Activated naive CD4-positive, alpha-beta T cell treated with anti-CD3 and anti-CD28 coated beads, Interleukin-2, amount 10 ng/mL, durations not matched to agents 5 hours and 36 hours (primary cell): Measurements from ENCODE around the gene KLHL24. TPM values are rescaled to one million over a fixed set of nuclear protein-coding genes. Genes with fewer than 3 reads are reported as not detected.

Experiments
- total RNA-seq, 2 experiments: library from RNA; stranded (reverse); gene quantifications; one replicate each; pipeline ENCODE4 v1.2.3, GENCODE V29; 2021

KLHL24 gene
- 10 to 100 TPM; 34.7 to 35.9 TPM for total RNA-seq

GRCh38 chr3:183635431-183636220 is at the start of gene KLHL24:
KLHL24 (plus strand) TSS chr3:183635623; CDS start chr3:183650357, 14,734 bp downstream.

GRCh38 chr3:183697610-183698317 is 62.3 kb downstream of the KLHL24 start, which contains the start of gene YEATS2:
YEATS2 (plus strand) TSS chr3:183697797; CDS start chr3:183715163, 17,366 bp downstream.

Other genes with a start within 250 kb of the KLHL24 start
- gene MCF2L2, start 207.0 kb upstream of the KLHL24 start, total RNA-seq = 1 to 10 TPM; 1.6 to 2.1 TPM
- 10 to 100 TPM; 51.0 to 53.4 TPM for gene KLHL6, start 79.9 kb upstream of the KLHL24 start, total RNA-seq
- gene YEATS2, start 62.2 kb downstream of the KLHL24 start, total RNA-seq = 10 to 100 TPM; 41.2 to 42.6 TPM
- under 1 TPM; 0.58 to 0.91 TPM for gene MAP6D1, start 190.0 kb downstream of the KLHL24 start, total RNA-seq
- gene PARL, start 249.3 kb downstream of the KLHL24 start, total RNA-seq = 10 to 100 TPM; 40.4 to 46.2 TPM